ENCODE data around the gene SNRNP27. TPM values are rescaled to one million over a fixed set of nuclear protein-coding genes. Genes with fewer than 3 reads are reported as not detected.
"Not testable (repeated sequence)": the region's sequence is repeated elsewhere in the genome, so short reads cannot be mapped to it uniquely, and the experiment has no call there.

The SNRNP27 gene
- total RNA-seq, 1 donor from 2014 or later = 45.6 TPM

GRCh38 chr2:69848186-69848790 is 45.5 kb upstream of the SNRNP27 start:
- H3K27me3 Mint-ChIP-seq (ENCODE audit: low read depth) = no peaks in the 10 kb centered on the region
- no peaks in the 10 kb centered on the region for H3K4me1 Mint-ChIP-seq
- peaks cover 24% of the 10 kb centered on the region for H3K36me3 Mint-ChIP-seq
- no peaks in the 10 kb centered on the region for H3K9me3 Mint-ChIP-seq
- TF ChIP-seq, protein P1, sequence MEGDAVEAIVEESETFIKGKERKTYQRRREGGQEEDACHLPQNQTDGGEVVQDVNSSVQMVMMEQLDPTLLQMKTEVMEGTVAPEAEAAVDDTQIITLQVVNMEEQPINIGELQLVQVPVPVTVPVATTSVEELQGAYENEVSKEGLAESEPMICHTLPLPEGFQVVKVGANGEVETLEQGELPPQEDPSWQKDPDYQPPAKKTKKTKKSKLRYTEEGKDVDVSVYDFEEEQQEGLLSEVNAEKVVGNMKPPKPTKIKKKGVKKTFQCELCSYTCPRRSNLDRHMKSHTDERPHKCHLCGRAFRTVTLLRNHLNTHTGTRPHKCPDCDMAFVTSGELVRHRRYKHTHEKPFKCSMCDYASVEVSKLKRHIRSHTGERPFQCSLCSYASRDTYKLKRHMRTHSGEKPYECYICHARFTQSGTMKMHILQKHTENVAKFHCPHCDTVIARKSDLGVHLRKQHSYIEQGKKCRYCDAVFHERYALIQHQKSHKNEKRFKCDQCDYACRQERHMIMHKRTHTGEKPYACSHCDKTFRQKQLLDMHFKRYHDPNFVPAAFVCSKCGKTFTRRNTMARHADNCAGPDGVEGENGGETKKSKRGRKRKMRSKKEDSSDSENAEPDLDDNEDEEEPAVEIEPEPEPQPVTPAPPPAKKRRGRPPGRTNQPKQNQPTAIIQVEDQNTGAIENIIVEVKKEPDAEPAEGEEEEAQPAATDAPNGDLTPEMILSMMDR (IDR thresholded peaks at IDR 0.05; ENCODE audit: unreplicated experiment) = no peak
- no peak for DNase-seq (ENCODE audit: low spot score in 2 of 2, unreplicated experiment in 2 of 2)
- no peak overlapping the region for H3K27ac Mint-ChIP-seq
- H3K4me3 Mint-ChIP-seq = no peak overlapping the region

GRCh38 chr2:69858261-69858660 is 35.5 kb upstream of the SNRNP27 start:
- H3K4me3 Mint-ChIP-seq = no peak overlapping the region
- TF ChIP-seq, protein P1 (IDR thresholded peaks at IDR 0.05; ENCODE audit: unreplicated experiment) = no peak
- no peaks in the 10 kb centered on the region for H3K9me3 Mint-ChIP-seq
- no peaks in the 10 kb centered on the region for H3K27me3 Mint-ChIP-seq (ENCODE audit: low read depth)
- peaks cover 8% of the 10 kb centered on the region for H3K36me3 Mint-ChIP-seq
- no peak for DNase-seq (ENCODE audit: low spot score in 2 of 2, unreplicated experiment in 2 of 2)
- no peak overlapping the region for H3K27ac Mint-ChIP-seq
- no peaks in the 10 kb centered on the region for H3K4me1 Mint-ChIP-seq

DNA sequence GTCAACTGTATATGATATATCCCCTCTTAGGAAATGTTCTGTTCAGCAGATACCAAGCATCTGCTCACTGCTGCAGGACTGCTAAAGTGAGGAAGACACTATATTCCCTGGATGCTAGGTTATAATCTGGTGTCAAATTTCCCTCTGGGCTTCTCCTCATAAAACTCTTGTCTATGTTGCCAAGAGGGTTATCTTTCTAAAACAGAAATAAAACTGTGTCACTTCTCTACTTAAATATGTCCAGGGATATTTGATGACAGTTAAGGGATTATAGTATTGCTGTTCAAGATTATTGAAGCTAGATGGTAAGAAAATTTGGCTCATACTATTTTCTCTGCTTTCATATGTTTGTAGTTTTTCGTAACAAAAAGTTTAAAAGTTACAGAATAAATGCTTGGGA is 30.5 kb upstream of the SNRNP27 start:
- no peaks in the 10 kb centered on the region for H3K9me3 Mint-ChIP-seq
- DNase-seq (ENCODE audit: low spot score in 2 of 2, unreplicated experiment in 2 of 2) = no peak
- H3K27ac Mint-ChIP-seq = no peak overlapping the region
- TF ChIP-seq, protein P1 (IDR thresholded peaks at IDR 0.05; ENCODE audit: unreplicated experiment) = no peak
- H3K36me3 Mint-ChIP-seq = peaks cover 21% of the 10 kb centered on the region
- H3K4me1 Mint-ChIP-seq = peaks cover 3% of the 10 kb centered on the region
- H3K4me3 Mint-ChIP-seq = no peak overlapping the region
- no peaks in the 10 kb centered on the region for H3K27me3 Mint-ChIP-seq (ENCODE audit: low read depth)

- H3K27me3 Mint-ChIP-seq (ENCODE audit: low read depth) = no peaks in the 10 kb centered on the region
- TF ChIP-seq, protein P1 (IDR thresholded peaks at IDR 0.05; ENCODE audit: unreplicated experiment) = no peak
- H3K27ac Mint-ChIP-seq = no peak overlapping the region
- H3K4me1 Mint-ChIP-seq = peaks cover 2% of the 10 kb centered on the region
- no peak overlapping the region for H3K4me3 Mint-ChIP-seq
- H3K9me3 Mint-ChIP-seq = peaks cover 6% of the 10 kb centered on the region
- DNase-seq (ENCODE audit: low spot score in 2 of 2, unreplicated experiment in 2 of 2) = no peak
- no peaks in the 10 kb centered on the region for H3K36me3 Mint-ChIP-seq
These were observed 5.3 kb upstream of the SNRNP27 start for GRCh38 chr2:69888451-69888850.

DNA sequence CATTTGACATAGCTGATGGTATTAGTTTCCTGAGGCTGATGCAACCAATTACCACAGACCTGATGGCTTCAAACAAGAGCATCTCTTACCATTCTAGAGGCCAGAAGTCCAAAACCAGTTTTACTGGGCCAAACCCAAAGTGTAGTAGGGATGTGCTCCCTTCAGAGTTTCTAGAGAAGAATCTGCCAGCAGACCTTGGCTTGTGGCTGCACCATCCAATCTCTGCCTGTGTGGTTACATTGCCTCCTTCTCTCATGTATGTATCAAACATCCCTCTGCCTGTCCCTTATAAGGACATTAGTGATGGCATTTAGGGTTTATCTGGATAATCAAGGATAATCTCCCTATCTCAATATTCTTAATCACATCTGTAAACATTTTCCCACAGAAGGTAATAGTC is 4.5 kb upstream of the SNRNP27 start:
- H3K4me3 Mint-ChIP-seq = no peak overlapping the region
- peaks cover 6% of the 10 kb centered on the region for H3K9me3 Mint-ChIP-seq
- peaks cover 7% of the 10 kb centered on the region for H3K4me1 Mint-ChIP-seq
- TF ChIP-seq, protein P1 (IDR thresholded peaks at IDR 0.05; ENCODE audit: unreplicated experiment) = no peak
- H3K27ac Mint-ChIP-seq = no peak overlapping the region
- H3K36me3 Mint-ChIP-seq = no peaks in the 10 kb centered on the region
- no peaks in the 10 kb centered on the region for H3K27me3 Mint-ChIP-seq (ENCODE audit: low read depth)
- DNase-seq (ENCODE audit: low spot score in 2 of 2, unreplicated experiment in 2 of 2) = no peak

DNA sequence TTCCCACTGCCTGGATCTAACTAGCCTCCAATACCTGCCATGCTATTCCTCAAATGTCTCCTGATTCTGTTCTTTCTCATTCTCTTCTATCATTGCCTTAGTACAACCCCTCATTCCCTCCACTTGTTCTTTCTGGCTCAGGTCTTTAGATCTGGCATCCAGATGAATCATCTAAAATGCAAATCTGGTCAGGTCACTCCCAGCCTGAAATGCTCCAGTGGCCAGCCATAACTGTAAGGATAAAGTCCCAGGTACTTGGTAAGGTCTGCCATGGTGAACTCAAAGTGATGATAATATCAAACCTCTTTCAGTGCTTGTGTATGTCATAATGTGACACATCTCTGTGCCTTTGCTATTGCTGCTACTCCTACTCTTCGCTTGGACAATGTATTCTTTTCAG is 2.9 kb upstream of the SNRNP27 start:
- TF ChIP-seq, protein P1 (IDR thresholded peaks at IDR 0.05; ENCODE audit: unreplicated experiment) = no peak
- no peak overlapping the region for H3K27ac Mint-ChIP-seq

DNA sequence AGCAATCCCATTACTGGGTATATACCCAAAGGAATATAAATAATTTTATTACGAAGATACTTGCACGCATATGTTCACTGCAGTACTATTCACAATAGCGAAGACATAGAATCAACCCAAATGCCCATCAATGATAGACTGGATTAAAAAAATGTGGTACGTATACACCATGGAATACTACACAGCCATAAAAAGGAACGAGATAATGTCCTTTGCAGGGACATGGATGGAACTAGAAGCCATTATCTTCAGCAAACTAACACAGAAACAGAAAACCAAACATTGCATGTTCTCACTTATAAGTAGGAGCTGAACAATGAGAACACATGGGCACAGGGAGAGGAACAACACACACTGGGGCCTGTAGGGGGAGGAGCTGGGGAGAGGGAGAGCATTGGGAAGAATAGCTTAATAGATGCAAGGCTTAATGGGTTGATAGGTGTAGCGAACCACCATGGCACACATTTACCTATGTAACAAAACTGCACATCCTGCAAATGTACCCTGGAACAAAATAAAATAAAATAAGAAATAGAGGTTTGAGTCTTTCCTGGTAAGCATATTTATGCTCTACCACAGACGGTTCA is 825 bp upstream of the SNRNP27 start:
- H3K4me3 Mint-ChIP-seq = peak overlapping the region; percentile 100
- H3K9me3 Mint-ChIP-seq; H3K27me3 Mint-ChIP-seq (ENCODE audit: low read depth); H3K4me1 Mint-ChIP-seq; DNase-seq (ENCODE audit: low spot score in 2 of 2, unreplicated experiment in 2 of 2); H3K36me3 Mint-ChIP-seq: not testable (repeated sequence)
- H3K27ac Mint-ChIP-seq = peak overlapping the region; percentile 99

More for the DNA sequence above, 2.9 kb upstream of the SNRNP27 start:
- no peak overlapping the region for H3K4me3 Mint-ChIP-seq
- no peak for DNase-seq (ENCODE audit: low spot score in 2 of 2, unreplicated experiment in 2 of 2)
- H3K9me3 Mint-ChIP-seq = peaks cover 6% of the 10 kb centered on the region
- no peaks in the 10 kb centered on the region for H3K27me3 Mint-ChIP-seq (ENCODE audit: low read depth)
- no peaks in the 10 kb centered on the region for H3K36me3 Mint-ChIP-seq
- peaks cover 9% of the 10 kb centered on the region for H3K4me1 Mint-ChIP-seq

DNA sequence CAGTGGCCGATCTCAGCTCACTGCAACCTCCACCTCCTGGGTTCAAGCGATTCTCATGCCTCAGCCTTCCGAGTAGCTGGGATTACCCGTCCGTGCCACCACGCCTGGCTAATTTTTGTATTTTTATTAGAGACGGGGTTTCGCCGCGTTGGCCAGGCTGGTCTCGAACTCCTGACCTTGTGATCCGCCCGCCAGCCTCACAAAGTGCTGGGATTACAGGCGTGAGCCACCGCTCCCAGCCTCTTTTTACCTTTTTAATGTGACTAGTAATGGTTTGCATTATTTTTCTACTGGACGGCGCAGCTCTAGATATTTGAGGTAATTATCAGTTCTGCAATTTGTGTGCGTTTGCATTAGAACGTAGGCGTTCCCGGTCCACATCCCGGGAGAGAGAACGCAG is 981 bp downstream of the SNRNP27 start:
- peak overlapping the region; percentile 100 for H3K4me3 Mint-ChIP-seq
- not testable (repeated sequence) for H3K9me3 Mint-ChIP-seq; H3K27me3 Mint-ChIP-seq (ENCODE audit: low read depth); H3K4me1 Mint-ChIP-seq; DNase-seq (ENCODE audit: low spot score in 2 of 2, unreplicated experiment in 2 of 2); H3K27ac Mint-ChIP-seq
- peaks cover 12% of the 10 kb centered on the region for H3K36me3 Mint-ChIP-seq
